GM18502 (cell line): ENCODE results near the gene CES2.
"Not testable (repeated sequence)": the region's sequence is repeated elsewhere in the genome, so short reads cannot be mapped to it uniquely, and the experiment has no call there.

Source experiments
- ATAC-seq: cut with Tn5 transposase; IDR thresholded peaks from one replicate; pipeline ENCODE4 v1.9.1; 2021; ENCODE audit warnings: mild to moderate bottlenecking; ENCODE audit not compliant: unreplicated experiment, poor library complexity

CES2 gene

GRCh38 chr16:66933776-66934137 lies 1.6 kb upstream of the CES2 start:
- ATAC-seq = peak; percentile 8

- peak; percentile 80 for ATAC-seq
These were observed 1.0 kb upstream of the CES2 start, which contains the start of gene CIAO2B for GRCh38 chr16:66934138-66934838. CIAO2B (minus strand) TSS chr16:66934402; CDS start chr16:66934364, 38 bp downstream.

GRCh38 chr16:66934839-66935313 lies 440 bp upstream of the CES2 start:
- ATAC-seq = peak; percentile 22

- no peak for ATAC-seq
These were observed 1.1 kb downstream of the CES2 start for GRCh38 chr16:66936462-66936861.

GRCh38 chr16:66936889-66937554 lies 1.7 kb downstream of the CES2 start:
- ATAC-seq = no peak

GRCh38 chr16:66937725-66938337 lies 2.5 kb downstream of the CES2 start:
- no peak for ATAC-seq

- ATAC-seq = no peak
These were observed 4.0 kb downstream of the CES2 start for GRCh38 chr16:66939366-66939765.

- ATAC-seq = no peak
These were observed 4.9 kb downstream of the CES2 start for GRCh38 chr16:66940236-66940635.

GRCh38 chr16:66942981-66943380 lies 7.7 kb downstream of the CES2 start:
- ATAC-seq = no peak

- ATAC-seq = no peak
These were observed 8.2 kb downstream of the CES2 start for GRCh38 chr16:66943426-66944053.

- no peak for ATAC-seq
These were observed 8.7 kb downstream of the CES2 start for GRCh38 chr16:66944054-66944441.

- ATAC-seq = not testable (repeated sequence)
These were observed 9.7 kb downstream of the CES2 start for GRCh38 chr16:66944971-66945370.

GRCh38 chr16:66945939-66946338 lies 10.6 kb downstream of the CES2 start:
- no peak for ATAC-seq

GRCh38 chr16:66946541-66946940 lies 11.2 kb downstream of the CES2 start:
- no peak for ATAC-seq

GRCh38 chr16:66946974-66947301 lies 11.6 kb downstream of the CES2 start:
- ATAC-seq = no peak

GRCh38 chr16:66947302-66948065 lies 12.2 kb downstream of the CES2 start:
- peak; percentile 64 for ATAC-seq

- no peak for ATAC-seq
These were observed 13.0 kb downstream of the CES2 start for GRCh38 chr16:66948134-66948836.

- no peak for ATAC-seq
These were observed 13.5 kb downstream of the CES2 start for GRCh38 chr16:66948837-66949225.

- no peak for ATAC-seq
These were observed 14.2 kb downstream of the CES2 start for GRCh38 chr16:66949472-66949871.

GRCh38 chr16:66950437-66950836 lies 15.1 kb downstream of the CES2 start:
- ATAC-seq = no peak
